Mucosa of gallbladder (tissue), 1 donor: ENCODE measurements around the gene LDLRAD3. TPM values are rescaled to one million over a fixed set of nuclear protein-coding genes. Genes with fewer than 3 reads are reported as not detected.

Experiments
- DNase-seq: peaks from one replicate; pipeline ENCODE4 v3.0.0-alpha.2; 2020; ENCODE audit warnings: low spot score
- total RNA-seq: library from RNA; stranded (reverse); gene quantifications from one replicate; pipeline ENCODE4 v1.2.1, GENCODE V29; 2021
- donor health status: DM: no; HTN: no; CAD: no.

Gene LDLRAD3
- total RNA-seq, 1 donor from 2014 or later, result 5.0 TPM

GRCh38 chr11:36211761-36212430 is 268.0 kb downstream of the LDLRAD3 start:
- no peak for DNase-seq

GRCh38 chr11:36212564-36213392 is 268.9 kb downstream of the LDLRAD3 start:
- DNase-seq, result no peak

GRCh38 chr11:36213393-36213840 is 269.6 kb downstream of the LDLRAD3 start:
- no peak for DNase-seq

- DNase-seq, result no peak
Observed at GRCh38 chr11:36214480-36214879, 270.6 kb downstream of the LDLRAD3 start.

- no peak for DNase-seq
Observed at GRCh38 chr11:36214976-36215692, 271.3 kb downstream of the LDLRAD3 start.

- no peak for DNase-seq
Observed at GRCh38 chr11:36215693-36216060, 271.8 kb downstream of the LDLRAD3 start.

GRCh38 chr11:36216061-36216615 is 272.3 kb downstream of the LDLRAD3 start:
- no peak for DNase-seq

- no peak for DNase-seq
Observed at GRCh38 chr11:36218283-36218921, 274.5 kb downstream of the LDLRAD3 start.

GRCh38 chr11:36219996-36220395 is 276.1 kb downstream of the LDLRAD3 start:
- no peak for DNase-seq

- no peak for DNase-seq
Observed at GRCh38 chr11:36222831-36223635, 279.2 kb downstream of the LDLRAD3 start.

GRCh38 chr11:36224209-36224882 is 280.5 kb downstream of the LDLRAD3 start:
- DNase-seq, result no peak

GRCh38 chr11:36227044-36227443 is 283.2 kb downstream of the LDLRAD3 start:
- DNase-seq, result no peak

GRCh38 chr11:36228689-36229088 is 284.8 kb downstream of the LDLRAD3 start:
- DNase-seq, result no peak

GRCh38 chr11:36229091-36229705 is 285.3 kb downstream of the LDLRAD3 start:
- DNase-seq, result no peak

- no peak for DNase-seq
Observed at GRCh38 chr11:36230779-36231699, 287.2 kb downstream of the LDLRAD3 start.

GRCh38 chr11:36233204-36233603 is 289.3 kb downstream of the LDLRAD3 start:
- no peak for DNase-seq

GRCh38 chr11:36234825-36235224 is 291.0 kb downstream of the LDLRAD3 start:
- no peak for DNase-seq

GRCh38 chr11:36235750-36236149 is 291.9 kb downstream of the LDLRAD3 start:
- DNase-seq, result no peak

GRCh38 chr11:36237391-36237790 is 293.5 kb downstream of the LDLRAD3 start:
- DNase-seq, result no peak
